ENCODE measurements around the gene TMEM169.

Gene TMEM169

GRCh38 chr2:216064014-216064630 lies 17.6 kb upstream of the TMEM169 start:
- no peak for TF ChIP-seq CTCF (IDR thresholded peaks at IDR 0.05; ENCODE audit: low read depth, low read length, poor library complexity, severe bottlenecking)
- no peak for TF ChIP-seq EZH2phosphoT487 (IDR thresholded peaks at IDR 0.05; ENCODE audit: borderline replicate concordance, low read length)
- H4K20me1 ChIP-seq (ENCODE audit: control insufficient read depth, insufficient read depth, low read depth, low read length): no peaks in the 10 kb centered on the region
- no peak overlapping the region for H3K4me3 ChIP-seq (ENCODE audit: low read length)
- no peaks in the 10 kb centered on the region for H3K36me3 ChIP-seq (ENCODE audit: control insufficient read depth, low read length)
- H3K9me2 ChIP-seq (replicated peaks; ENCODE audit: control insufficient read depth, low read length): no peaks in the 10 kb centered on the region
- no peak overlapping the region for H3K4me2 ChIP-seq (ENCODE audit: low read length)
- H3F3A ChIP-seq (ENCODE audit: control insufficient read depth, insufficient read depth): no peaks in the 10 kb centered on the region
- no peaks in the 10 kb centered on the region for H3K4me1 ChIP-seq (ENCODE audit: control insufficient read depth, low read length)
- H3K79me2 ChIP-seq (ENCODE audit: control insufficient read depth, low read length): no peaks in the 10 kb centered on the region
- peaks cover 4% of the 10 kb centered on the region; the same call in 1 of the 2 replicates for H3K27me3 ChIP-seq (ENCODE audit: control insufficient read depth, low read length)
- no peaks in the 10 kb centered on the region for H3K9me3 ChIP-seq (ENCODE audit: control insufficient read depth, insufficient read depth, low read length)
- H3K27ac ChIP-seq (ENCODE audit: low read depth, low read length): no peak overlapping the region

DNA sequence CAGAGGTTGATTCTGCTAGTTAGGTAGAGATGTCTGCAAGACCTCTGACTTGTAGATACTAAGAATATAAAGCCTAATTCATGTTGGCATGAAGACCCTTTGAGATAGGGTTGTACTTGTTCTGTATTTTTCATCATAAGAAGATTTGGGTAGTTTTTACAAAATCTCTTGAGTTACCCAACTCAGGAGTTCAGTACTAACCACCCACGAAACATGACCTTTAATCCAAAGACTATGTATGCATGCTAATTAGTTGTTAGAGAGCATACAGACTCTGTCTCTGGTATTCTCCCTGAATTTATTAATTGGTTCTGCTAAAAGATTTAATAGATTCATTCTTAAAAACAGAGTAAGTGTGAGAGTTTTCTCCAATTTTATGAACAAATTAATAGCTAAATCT lies 17.1 kb upstream of the TMEM169 start:
- no peak overlapping the region for H3K27ac ChIP-seq (ENCODE audit: low read depth, low read length)
- H3K4me1 ChIP-seq (ENCODE audit: control insufficient read depth, low read length): no peaks in the 10 kb centered on the region
- H3F3A ChIP-seq (ENCODE audit: control insufficient read depth, insufficient read depth): no peaks in the 10 kb centered on the region
- H3K4me3 ChIP-seq (ENCODE audit: low read length): no peak overlapping the region
- no peaks in the 10 kb centered on the region for H3K27me3 ChIP-seq (ENCODE audit: control insufficient read depth, low read length)
- H3K79me2 ChIP-seq (ENCODE audit: control insufficient read depth, low read length): no peaks in the 10 kb centered on the region
- no peak overlapping the region for H3K4me2 ChIP-seq (ENCODE audit: low read length)
- H3K9me3 ChIP-seq (ENCODE audit: control insufficient read depth, insufficient read depth, low read length): no peaks in the 10 kb centered on the region
- H4K20me1 ChIP-seq (ENCODE audit: control insufficient read depth, insufficient read depth, low read depth, low read length): no peaks in the 10 kb centered on the region
- no peaks in the 10 kb centered on the region for H3K9me2 ChIP-seq (replicated peaks; ENCODE audit: control insufficient read depth, low read length)
- H3K36me3 ChIP-seq (ENCODE audit: control insufficient read depth, low read length): no peaks in the 10 kb centered on the region
- TF ChIP-seq CTCF (IDR thresholded peaks at IDR 0.05; ENCODE audit: low read depth, low read length, poor library complexity, severe bottlenecking) (no peak), EZH2phosphoT487 (IDR thresholded peaks at IDR 0.05; ENCODE audit: borderline replicate concordance, low read length) (no peak)

- H3K4me1 ChIP-seq (ENCODE audit: control insufficient read depth, low read length): no peaks in the 10 kb centered on the region
- no peaks in the 10 kb centered on the region for H3K36me3 ChIP-seq (ENCODE audit: control insufficient read depth, low read length)
- H4K20me1 ChIP-seq (ENCODE audit: control insufficient read depth, insufficient read depth, low read depth, low read length): no peaks in the 10 kb centered on the region
- H3F3A ChIP-seq (ENCODE audit: control insufficient read depth, insufficient read depth): no peaks in the 10 kb centered on the region
- H3K79me2 ChIP-seq (ENCODE audit: control insufficient read depth, low read length): no peaks in the 10 kb centered on the region
- no peak overlapping the region for H3K4me2 ChIP-seq (ENCODE audit: low read length)
- TF ChIP-seq CTCF (IDR thresholded peaks at IDR 0.05; ENCODE audit: low read depth, low read length, poor library complexity, severe bottlenecking): no peak
- no peak overlapping the region for H3K4me3 ChIP-seq (ENCODE audit: low read length)
- no peaks in the 10 kb centered on the region; the same call in 1 of the 2 replicates for H3K27me3 ChIP-seq (ENCODE audit: control insufficient read depth, low read length)
- no peak overlapping the region for H3K27ac ChIP-seq (ENCODE audit: low read depth, low read length)
- no peaks in the 10 kb centered on the region for H3K9me2 ChIP-seq (replicated peaks; ENCODE audit: control insufficient read depth, low read length)
- no peaks in the 10 kb centered on the region for H3K9me3 ChIP-seq (ENCODE audit: control insufficient read depth, insufficient read depth, low read length)
Observed at GRCh38 chr2:216066230-216066629, 15.5 kb upstream of the TMEM169 start.
